HG03139 (cell line): ENCODE data around the gene ING5.
"Not testable (repeated sequence)": the region's sequence is repeated elsewhere in the genome, so short reads cannot be mapped to it uniquely, and the experiment has no call there.

ENCODE experiments used
- ATAC-seq: cut with Tn5 transposase; IDR thresholded peaks from one replicate; pipeline ENCODE4 v1.9.1; 2021; ENCODE audit not compliant: unreplicated experiment

ING5 gene

GRCh38 chr2:241703032-241703604 lies 1.3 kb downstream of the ING5 start:
- ATAC-seq, result no peak

DNA sequence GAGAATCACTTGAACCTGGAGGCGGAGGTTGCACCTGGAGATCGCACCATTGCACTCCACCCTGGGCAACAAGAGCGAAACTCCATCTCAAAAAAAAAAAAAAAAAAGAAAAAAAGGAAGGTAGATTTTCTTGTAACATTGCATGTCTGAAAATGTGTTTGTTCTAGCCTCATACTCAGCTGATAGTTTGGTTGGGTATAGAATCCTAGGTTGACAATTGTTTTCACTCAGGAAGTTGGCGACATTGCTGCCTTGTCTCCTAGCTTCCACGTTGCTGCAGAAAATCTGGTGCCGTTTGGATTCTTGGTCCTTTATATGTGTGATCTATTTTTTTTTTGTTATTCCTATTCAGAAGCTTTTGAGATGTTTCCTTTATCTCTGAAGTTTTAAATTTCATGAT lies 4.7 kb downstream of the ING5 start:
- no peak for ATAC-seq

DNA sequence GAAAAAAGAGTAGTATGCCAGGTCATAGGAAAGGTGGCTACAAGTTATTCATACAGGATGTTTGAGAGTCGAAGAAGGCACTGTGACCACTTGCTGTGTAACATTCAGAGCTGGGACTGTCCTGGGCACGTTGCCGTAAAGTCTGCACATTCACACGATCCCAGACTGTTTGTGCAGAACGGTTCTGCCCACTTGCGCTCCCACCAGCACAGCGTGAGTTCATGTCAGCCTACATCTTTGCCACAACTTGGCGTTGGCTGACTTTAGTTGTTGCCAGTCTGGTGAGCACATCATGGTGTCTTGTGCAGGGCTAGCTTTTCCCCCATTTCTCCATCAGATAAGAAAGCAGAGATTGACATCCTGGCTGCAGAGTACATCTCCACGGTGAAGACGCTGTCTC lies 7.0 kb downstream of the ING5 start:
- no peak for ATAC-seq

DNA sequence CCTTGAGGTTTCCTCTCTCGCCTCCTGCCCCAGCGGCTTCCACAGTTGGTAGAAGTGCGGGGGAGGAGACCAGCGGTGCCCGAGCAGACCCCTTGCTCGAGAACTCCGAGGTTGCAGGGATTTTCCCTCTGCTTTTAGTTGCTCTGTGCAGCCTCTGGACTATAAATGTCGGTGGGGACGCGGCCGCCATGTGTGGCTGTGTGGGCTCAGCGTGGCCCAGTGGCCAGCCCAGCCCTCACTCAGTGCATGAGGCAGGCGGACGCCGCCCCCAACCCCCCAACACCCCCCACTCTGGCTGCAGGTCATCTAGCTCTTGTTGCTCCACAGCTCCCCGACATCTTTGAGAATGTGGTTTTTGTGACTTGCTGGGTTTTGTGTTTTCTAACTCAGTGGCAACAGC lies 17.3 kb downstream of the ING5 start:
- no peak for ATAC-seq

DNA sequence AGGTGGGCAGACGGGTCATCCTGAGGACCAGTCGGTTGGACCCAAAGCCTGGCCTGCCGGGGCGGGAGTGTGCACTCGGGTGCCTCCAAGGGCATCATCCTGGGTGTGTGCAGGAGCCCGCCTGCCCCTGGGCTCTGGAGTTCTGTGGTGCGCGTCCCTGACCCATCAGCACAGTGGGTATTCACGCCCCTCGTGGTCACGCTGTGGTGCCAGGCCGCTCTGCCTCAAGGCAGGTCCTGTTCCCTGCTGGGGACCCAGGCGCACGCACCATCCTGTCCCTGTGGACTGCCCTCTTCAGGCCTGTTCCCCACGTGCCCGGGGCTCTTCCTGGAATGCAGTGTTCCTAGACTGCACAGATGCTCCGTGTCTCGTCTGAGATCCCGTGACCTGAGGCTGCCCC lies 18.3 kb downstream of the ING5 start:
- no peak for ATAC-seq

DNA sequence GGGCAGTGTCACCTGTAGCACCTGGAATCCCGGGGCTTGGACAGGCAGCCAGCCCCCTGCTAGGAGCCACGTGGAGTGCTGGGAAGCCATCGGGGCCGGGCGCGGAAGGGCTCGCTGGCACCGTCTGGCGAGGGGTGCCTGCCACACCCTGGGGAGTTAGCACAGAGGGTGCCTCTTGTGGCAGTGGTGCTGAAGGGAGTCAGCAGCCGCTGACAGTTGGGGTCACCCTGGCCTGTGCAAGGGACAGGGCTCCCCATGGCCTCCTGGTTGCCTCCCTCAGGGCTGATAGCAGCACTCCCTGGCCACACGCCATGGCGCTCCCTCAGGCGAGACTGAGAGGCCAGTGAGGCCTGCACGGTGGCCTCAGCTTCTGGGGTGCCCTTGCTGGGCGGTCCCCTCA lies 18.7 kb downstream of the ING5 start:
- no peak for ATAC-seq

DNA sequence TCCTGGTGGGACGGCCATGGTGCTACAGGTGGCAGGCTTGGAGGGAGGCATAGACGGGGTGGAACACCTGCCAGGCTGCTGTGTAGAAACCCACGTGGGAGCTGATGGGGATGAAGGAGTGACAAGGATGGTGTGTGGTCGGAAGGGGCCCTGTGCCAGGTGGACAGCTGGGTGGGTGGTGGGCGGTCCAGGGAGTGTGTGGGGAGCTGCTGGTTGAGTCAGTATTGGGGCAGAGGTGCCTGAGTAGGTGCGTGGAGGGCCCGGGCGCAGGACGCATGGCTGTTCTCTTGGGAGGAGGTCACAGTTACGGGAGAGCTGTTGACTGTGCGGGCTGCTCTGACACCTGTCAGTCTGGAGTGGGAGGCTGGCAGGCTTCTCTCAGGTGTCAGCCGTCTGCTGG lies 20.0 kb downstream of the ING5 start:
- ATAC-seq, result no peak

- ATAC-seq, result no peak
Measured at GRCh38 chr2:241722896-241723454, 21.1 kb downstream of the ING5 start.

GRCh38 chr2:241724259-241724974 lies 22.6 kb downstream of the ING5 start:
- no peak for ATAC-seq

- no peak for ATAC-seq
Measured at GRCh38 chr2:241724975-241725870, 23.4 kb downstream of the ING5 start.

DNA sequence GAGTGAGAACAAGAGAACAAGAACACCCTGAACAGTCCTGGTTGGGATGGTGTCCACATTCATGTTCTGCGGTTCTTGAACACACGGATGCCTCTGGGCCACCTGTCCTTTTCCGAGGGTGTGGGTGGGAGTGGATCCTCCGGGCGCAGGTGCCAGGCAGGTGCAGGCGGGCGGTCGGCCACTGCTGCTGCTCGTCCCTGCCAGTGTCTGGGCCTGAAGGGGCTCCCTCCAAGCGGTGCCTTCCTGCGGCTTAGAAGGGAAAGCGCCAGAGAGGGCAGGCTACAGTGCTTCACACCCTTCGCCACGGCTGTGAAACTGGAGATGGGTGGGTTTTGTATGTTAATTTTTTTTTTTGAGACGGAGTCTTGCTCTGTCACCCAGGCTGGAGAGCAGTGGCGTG lies 24.6 kb downstream of the ING5 start:
- no peak for ATAC-seq

DNA sequence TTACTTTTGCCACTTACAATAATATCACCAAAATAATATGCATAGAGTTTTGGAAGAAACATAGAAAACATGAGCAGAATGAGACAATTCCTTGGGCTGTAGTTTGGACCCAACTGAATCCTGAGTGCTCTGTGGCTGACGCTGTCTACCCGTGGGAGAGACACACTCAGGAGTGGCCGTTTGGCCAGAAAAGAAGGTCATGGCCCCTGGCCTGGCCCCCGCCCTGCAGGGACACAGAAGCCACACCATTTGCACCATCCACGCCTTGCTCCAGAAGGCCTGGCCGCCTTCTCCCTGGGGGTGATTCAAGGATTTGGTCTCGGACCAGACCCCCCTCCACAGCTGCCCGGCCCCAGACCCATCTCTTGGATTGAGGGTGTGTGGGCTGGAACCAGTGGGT lies 26.2 kb downstream of the ING5 start:
- no peak for ATAC-seq

DNA sequence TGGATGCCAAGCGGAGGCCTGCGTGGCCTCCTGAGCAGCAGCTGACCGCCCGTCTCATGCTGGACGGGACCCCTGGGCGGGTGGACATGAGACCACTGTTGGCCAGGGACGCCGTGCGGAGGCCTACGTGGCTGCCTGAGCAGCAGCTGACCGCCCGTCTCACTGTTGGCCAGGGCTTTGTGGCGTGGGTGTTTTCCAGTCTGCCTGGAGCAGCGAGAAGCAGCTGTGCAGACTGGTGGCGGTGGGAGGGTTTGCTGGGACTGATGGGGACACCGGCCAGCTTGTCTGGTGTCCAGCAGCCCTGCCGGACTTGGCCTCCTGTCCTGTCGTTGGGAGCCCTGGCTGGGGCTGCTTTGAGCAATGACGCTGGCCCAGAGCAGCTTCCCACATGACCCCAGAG lies 26.8 kb downstream of the ING5 start:
- ATAC-seq, result no peak

DNA sequence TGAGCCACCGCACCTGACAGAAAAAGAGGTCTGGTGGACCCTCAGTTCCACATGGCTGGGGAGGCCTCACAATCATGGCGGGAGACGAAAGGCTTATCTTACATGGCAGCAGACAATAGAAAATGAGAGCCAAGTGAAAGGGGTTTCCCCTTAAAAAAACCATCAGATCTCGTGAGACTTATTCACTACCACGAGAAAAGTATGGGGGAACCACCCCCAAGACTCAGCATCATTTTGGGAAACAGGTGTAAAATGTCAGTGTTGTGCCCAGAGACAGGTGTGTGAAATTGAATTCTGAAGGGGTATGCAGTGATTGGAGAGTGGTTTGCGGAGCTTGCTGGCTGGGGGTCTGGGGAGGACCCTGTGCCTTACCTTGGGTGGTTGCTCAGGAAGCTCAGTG lies 28.0 kb downstream of the ING5 start:
- ATAC-seq, result no peak

DNA sequence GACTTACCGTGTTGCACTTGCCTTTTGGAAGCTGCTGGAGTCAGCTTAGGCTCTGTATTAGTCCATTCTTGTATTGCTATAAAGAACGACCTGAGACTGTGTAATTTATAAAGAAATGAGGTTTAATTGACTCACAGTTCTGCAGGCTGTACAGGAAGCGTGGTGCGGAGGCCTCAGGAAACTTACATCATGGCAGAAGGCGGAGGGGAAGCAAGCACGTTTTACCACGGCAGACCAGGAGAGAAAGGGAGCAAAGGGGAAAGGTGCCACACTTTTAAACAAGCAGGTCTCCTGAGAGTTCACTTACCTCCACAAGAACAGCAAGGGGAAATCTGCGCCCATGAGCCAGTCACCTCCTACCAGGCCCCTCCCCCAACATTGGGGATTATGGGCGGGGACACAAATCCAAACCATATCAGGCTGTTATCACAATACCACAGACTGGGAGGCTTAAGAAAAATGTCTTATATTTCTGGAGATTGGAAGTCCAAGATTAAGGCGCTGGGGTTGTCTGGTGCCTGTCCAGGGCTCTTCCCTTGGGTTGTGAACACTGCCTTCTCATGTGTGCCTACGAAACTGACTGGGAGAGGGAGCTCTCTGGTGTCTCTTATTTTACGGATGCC lies 28.9 kb downstream of the ING5 start:
- ATAC-seq, result no peak

DNA sequence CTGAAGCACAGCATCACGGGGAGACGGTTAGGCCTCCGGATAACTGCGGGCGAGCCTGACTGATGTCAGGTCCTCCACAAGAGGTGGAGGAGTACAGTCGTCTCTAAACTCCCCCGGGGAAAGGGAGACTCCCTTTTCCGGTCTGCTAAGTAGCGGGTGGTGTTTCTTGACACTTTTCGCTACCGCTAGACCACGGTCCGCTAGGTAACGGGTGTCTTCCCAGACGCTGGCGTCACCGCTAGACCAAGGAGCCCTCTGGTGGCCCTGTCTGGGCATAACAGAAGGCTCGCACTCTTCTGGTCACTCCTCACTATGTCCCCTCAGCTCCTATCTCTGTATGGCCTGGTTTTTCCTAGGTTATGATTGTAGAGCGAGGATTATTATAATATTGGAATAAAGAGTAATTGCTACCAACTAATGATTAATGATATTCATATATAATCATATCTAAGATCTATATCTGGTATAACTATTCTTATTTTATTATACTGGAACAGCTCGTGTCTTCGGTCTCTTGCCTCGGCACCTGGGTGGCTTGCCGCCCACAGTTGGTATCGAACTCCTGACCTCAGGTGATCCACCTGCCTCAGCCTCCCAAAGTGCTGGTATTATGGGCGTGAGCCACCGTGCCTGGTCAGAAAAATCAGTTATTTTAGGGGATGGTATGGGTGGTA lies 30.8 kb downstream of the ING5 start:
- ATAC-seq, result not testable (repeated sequence)

DNA sequence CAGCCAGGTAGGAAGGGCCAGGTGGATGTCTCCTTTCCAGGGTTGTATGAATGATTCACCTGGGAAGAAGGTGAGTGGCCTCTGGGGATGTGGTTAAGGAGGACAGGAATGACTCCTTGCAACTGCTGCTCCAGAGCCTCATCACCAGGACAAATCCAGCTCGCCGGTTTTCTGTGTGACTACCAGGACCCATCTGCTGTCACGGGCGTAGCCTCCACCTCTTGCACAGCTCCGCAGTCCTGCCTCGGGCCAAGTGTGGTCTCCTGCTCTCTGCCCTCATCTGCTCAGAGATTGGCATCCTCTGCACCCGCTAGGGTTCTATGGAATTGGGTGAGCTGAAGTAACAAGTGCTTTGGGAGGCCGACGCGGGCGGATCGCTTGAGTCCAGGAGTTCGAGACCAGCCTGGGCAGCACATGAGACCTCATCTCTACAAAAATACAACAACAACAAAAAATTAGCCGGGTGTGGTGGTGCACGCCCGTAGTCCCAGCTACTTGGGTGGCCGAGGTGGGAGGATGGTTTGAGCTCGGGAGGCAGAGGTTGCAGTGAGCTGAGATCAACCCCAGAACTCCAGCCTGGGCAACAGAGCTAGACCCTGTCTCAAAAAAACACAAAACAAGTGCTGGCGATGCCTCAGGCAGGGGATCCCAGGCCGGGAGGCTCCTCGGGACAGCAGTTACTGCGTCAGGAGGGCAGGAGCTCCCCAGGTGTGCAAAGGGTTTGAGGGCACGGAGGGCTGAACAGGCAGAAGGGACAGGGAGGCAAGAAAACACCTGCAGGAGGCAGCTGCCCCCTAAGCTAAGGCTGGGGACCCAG lies 31.8 kb downstream of the ING5 start:
- no peak for ATAC-seq

DNA sequence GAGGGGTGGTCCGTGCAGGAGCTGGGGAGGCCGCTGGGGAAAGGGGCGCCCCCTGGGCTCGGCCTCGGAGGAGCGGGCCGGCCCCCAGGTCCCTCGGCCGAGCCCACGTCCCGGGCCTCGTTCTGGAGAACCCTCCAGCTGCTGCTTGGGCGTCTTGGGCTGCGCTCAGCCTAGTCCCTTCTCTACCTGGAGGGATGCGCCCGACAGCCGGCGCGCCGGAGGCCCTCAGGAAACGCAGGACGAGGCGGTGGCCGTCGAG lies 32.3 kb downstream of the ING5 start:
- peak; percentile 24 for ATAC-seq

- peak; percentile 72 for ATAC-seq
Measured at GRCh38 chr2:241734467-241735208, 32.8 kb downstream of the ING5 start, which contains the start of gene D2HGDH. Gene D2HGDH (plus strand): TSS chr2:241734630. CDS start chr2:241735225, 595 bp downstream.
